GM18511 (cell line): ENCODE results near the gene SHISAL1.
"Not testable (repeated sequence)": the region's sequence is repeated elsewhere in the genome, so short reads cannot be mapped to it uniquely, and the experiment has no call there.

ENCODE experiments used
- ATAC-seq: cut with Tn5 transposase; IDR thresholded peaks from one replicate; pipeline ENCODE4 v1.9.1; 2021; ENCODE audit warnings: mild to moderate bottlenecking, moderate library complexity; ENCODE audit not compliant: unreplicated experiment

SHISAL1 gene

GRCh38 chr22:44244265-44244822, 68.4 kb downstream of the SHISAL1 start:
- ATAC-seq = no peak

GRCh38 chr22:44243761-44244160, 69.0 kb downstream of the SHISAL1 start:
- ATAC-seq = no peak

- no peak for ATAC-seq
These were observed 69.6 kb downstream of the SHISAL1 start for GRCh38 chr22:44242946-44243724.

GRCh38 chr22:44241121-44241520, 71.6 kb downstream of the SHISAL1 start:
- ATAC-seq = not testable (repeated sequence)

- no peak for ATAC-seq
These were observed 75.5 kb downstream of the SHISAL1 start for GRCh38 chr22:44237290-44237689.

- not testable (repeated sequence) for ATAC-seq
These were observed 78.4 kb downstream of the SHISAL1 start for GRCh38 chr22:44234372-44234771.

GRCh38 chr22:44231233-44231632, 81.5 kb downstream of the SHISAL1 start:
- ATAC-seq = no peak

GRCh38 chr22:44229809-44230208, 82.9 kb downstream of the SHISAL1 start:
- no peak for ATAC-seq

- ATAC-seq = no peak
These were observed 83.4 kb downstream of the SHISAL1 start for GRCh38 chr22:44229331-44229730.

GRCh38 chr22:44225812-44226211, 86.9 kb downstream of the SHISAL1 start:
- ATAC-seq = no peak

GRCh38 chr22:44225091-44225689, 87.6 kb downstream of the SHISAL1 start:
- no peak for ATAC-seq

- no peak for ATAC-seq
These were observed 88.6 kb downstream of the SHISAL1 start for GRCh38 chr22:44224166-44224565.

GRCh38 chr22:44221710-44222475, 90.9 kb downstream of the SHISAL1 start:
- ATAC-seq = no peak

- no peak for ATAC-seq
These were observed 91.7 kb downstream of the SHISAL1 start for GRCh38 chr22:44220727-44221680.

- ATAC-seq = no peak
These were observed 93.5 kb downstream of the SHISAL1 start for GRCh38 chr22:44219101-44219870.

GRCh38 chr22:44218071-44218470, 94.7 kb downstream of the SHISAL1 start:
- ATAC-seq = no peak

GRCh38 chr22:44217346-44217745, 95.4 kb downstream of the SHISAL1 start:
- ATAC-seq = no peak

- ATAC-seq = no peak
These were observed 97.5 kb downstream of the SHISAL1 start for GRCh38 chr22:44215287-44215686.

GRCh38 chr22:44214764-44215163, 98.0 kb downstream of the SHISAL1 start:
- no peak for ATAC-seq

- no peak for ATAC-seq
These were observed 98.6 kb downstream of the SHISAL1 start for GRCh38 chr22:44214187-44214586.
